C4-2B (cell line): ENCODE data around the gene DLL3.

Experiments used
- CTCF ChIP-seq: fragments of 450-650 bp; conservative IDR thresholded peaks from 2 replicates; pipeline ENCODE4 v1.5.1; 2017; ENCODE audit warnings: mild to moderate bottlenecking
- ZFX ChIP-seq: fragments of 450-650 bp; IDR thresholded peaks from 2 replicates; pipeline ENCODE4 v1.6.1; 2017

DNA sequence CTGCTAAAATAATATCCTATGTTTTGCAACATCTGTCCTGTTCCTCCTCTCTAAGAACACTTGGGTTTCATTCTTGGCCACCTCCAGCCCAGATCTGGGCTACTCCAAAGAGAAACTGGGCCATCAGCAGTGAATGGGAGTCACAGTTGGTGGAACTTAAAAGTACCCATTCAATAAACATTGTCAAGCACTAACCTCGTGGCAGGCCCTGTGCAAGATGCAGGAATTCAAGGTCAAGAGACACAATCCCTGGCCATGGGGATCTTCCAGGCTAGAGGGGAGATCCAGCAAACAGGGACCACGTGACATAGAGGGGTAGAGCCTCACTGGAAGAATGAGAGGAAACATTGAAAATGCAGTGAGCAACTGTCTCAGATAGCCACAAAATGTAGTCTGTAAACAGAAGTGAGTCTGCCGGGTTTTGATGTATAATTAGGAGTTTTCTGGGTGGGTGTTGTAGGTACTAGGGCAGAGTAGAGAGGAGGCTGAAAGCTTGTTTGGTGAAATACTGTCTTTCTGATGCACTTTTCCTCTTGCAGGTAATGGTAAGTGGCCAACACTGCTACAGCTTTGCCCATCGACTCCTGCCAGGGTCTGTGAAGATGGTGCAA lies 56.1 kb downstream of the DLL3 start:
- TF ChIP-seq CTCF (no peak), ZFX (no peak)
